ENCODE measurements around the gene EGLN2. TPM values are rescaled to one million over a fixed set of nuclear protein-coding genes. Genes with fewer than 3 reads are reported as not detected.
"Not testable (repeated sequence)": the region's sequence is repeated elsewhere in the genome, so short reads cannot be mapped to it uniquely, and the experiment has no call there.

The EGLN2 gene
- total and polyA plus RNA-seq, 2 donors (not counting 3 experiments of a cell fraction or from before 2014, with no cell fraction given) = 118 to 152 TPM

DNA sequence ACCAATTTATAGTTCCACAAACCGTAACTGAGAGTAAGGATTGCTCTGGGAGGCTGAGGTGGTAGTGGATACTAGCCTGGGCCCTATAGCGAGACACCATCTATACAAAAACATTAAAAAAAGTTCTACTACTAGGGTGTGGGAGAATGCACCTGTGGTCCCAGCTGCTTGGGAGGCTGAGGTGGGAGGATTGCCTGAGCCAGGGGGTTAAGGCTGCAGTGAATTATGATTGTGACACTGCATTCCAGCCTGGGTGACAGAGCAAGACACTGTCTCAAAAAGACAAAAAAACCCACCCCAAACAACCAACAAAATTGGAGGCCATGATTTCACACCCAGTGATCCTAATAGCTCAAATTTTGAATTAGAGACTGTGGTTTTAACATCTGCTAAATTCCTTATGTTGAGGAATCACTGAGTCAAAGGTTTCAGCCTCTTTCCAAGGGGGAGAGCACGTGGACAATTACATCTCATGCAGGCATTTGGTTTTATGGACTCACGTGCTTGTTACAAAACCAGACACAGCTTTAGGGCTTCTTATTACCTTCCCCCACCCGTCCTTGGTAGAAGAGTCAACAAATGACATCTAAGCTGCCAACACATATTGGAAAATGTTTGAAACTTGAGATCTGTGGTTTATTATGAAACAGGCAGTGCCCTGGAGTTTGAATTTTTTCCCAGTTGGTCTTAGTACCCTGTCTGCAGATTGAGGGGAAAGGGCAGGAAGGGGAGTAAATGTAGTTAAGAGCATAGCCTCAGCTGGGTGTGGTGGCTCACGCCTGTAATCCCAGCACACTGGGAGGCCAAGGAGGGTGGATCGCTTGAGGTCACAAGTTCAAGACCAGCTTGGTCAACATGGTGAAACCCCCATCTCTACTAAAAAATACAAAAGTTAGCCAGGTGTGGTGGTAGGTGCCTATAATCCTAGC is 32.8 kb downstream of the EGLN2 start:
- H2AFZ ChIP-seq (ENCODE audit: low read depth, low read length) = no peak overlapping the region
- peaks cover 0 to 5% of the 10 kb centered on the region in 2 experiments for H3K36me3 ChIP-seq (ENCODE audit: control insufficient read depth in 2 of 2, extremely low read depth in 1 of 2, insufficient read depth in 2 of 2, low read length in 2 of 2)
- H3K4me3 ChIP-seq (replicated peaks in 1 of 3; ENCODE audit: insufficient read depth in 1 of 3, low read depth in 1 of 3, low read length in 3 of 3) = no peak overlapping the region
- no peak overlapping the region for H3K27ac ChIP-seq (ENCODE audit: insufficient read depth, low read depth, low read length)
- DNase-seq (ENCODE audit: low read depth, low spot score) (no peak), FAIRE-seq (no peak)
- no peak overlapping the region for H3K9ac ChIP-seq (replicated peaks; ENCODE audit: extremely low read depth, insufficient read depth, low read length)
- POLR2A ChIA-PET = no interaction called here
- CTCF ChIA-PET = interaction anchor here (0.9 kb wide), 1 partner anchor 12 kb away, joined by 4 read pairs; no protein-coding TSS in a partner anchor
- TF ChIP-seq EZH2 (IDR thresholded peaks at IDR 0.05; ENCODE audit: borderline replicate concordance, low read depth, low read length, severe bottlenecking) (no peak), GATA2 (IDR thresholded peaks at IDR 0.05; ENCODE audit: insufficient read depth, insufficient read length, low read depth, low read length) (no peak), POLR2AphosphoS5 (IDR thresholded peaks at IDR 0.05; ENCODE audit: insufficient read depth, low read depth, low read length) (no peak), POLR2A (IDR thresholded peaks at IDR 0.05; ENCODE audit: low read depth, low read length) (no peak), FOS (IDR thresholded peaks at IDR 0.05; ENCODE audit: borderline replicate concordance, insufficient read depth, low read length) (no peak), MYC (IDR thresholded peaks at IDR 0.05; ENCODE audit: low read depth, low read length) (no peak), JUN (IDR thresholded peaks at IDR 0.05; ENCODE audit: borderline replicate concordance, insufficient read depth, insufficient read length, low read depth) (no peak)
- TF ChIP-seq, protein P1, sequence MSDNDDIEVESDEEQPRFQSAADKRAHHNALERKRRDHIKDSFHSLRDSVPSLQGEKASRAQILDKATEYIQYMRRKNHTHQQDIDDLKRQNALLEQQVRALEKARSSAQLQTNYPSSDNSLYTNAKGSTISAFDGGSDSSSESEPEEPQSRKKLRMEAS (IDR thresholded peaks at IDR 0.05; ENCODE audit: insufficient read depth, insufficient read length) = no peak
- TF ChIP-seq, protein P2, sequence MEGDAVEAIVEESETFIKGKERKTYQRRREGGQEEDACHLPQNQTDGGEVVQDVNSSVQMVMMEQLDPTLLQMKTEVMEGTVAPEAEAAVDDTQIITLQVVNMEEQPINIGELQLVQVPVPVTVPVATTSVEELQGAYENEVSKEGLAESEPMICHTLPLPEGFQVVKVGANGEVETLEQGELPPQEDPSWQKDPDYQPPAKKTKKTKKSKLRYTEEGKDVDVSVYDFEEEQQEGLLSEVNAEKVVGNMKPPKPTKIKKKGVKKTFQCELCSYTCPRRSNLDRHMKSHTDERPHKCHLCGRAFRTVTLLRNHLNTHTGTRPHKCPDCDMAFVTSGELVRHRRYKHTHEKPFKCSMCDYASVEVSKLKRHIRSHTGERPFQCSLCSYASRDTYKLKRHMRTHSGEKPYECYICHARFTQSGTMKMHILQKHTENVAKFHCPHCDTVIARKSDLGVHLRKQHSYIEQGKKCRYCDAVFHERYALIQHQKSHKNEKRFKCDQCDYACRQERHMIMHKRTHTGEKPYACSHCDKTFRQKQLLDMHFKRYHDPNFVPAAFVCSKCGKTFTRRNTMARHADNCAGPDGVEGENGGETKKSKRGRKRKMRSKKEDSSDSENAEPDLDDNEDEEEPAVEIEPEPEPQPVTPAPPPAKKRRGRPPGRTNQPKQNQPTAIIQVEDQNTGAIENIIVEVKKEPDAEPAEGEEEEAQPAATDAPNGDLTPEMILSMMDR (IDR thresholded peaks at IDR 0.05; ENCODE audit: extremely low read depth in 1 of 2, insufficient read depth in 1 of 2, low read depth in 1 of 2, low read length in 2 of 2) = no peak
- no peaks in the 10 kb centered on the region for H4K20me1 ChIP-seq (replicated peaks; ENCODE audit: control insufficient read depth, extremely low read depth, insufficient read depth, low read length)
- no peak overlapping the region for H3K4me2 ChIP-seq (ENCODE audit: insufficient read depth, low read length)
- BruUV-seq (replicated peaks) = no TSS peak
- H3K9me1 ChIP-seq (replicated peaks; ENCODE audit: control insufficient read depth, extremely low read depth, insufficient read depth, low read length) = no peaks in the 10 kb centered on the region
- dilution Hi-C loops (cut with MboI; ENCODE audit: extremely low pct_ligation_motif_present, low sequenced_read_pairs) = no loop called here
- H3K4me1 ChIP-seq (ENCODE audit: control insufficient read depth, extremely low read depth, insufficient read depth, low read length) = no peaks in the 10 kb centered on the region
- no peaks in the 10 kb centered on the region for H3K79me2 ChIP-seq (ENCODE audit: control insufficient read depth, insufficient read depth, low read length)
- intact Hi-C loops (cut with micrococcal nuclease) = no loop called here
- no peaks in the 10 kb centered on the region for H3K27me3 ChIP-seq (ENCODE audit: control insufficient read depth in 2 of 2, insufficient read depth in 2 of 2, low read length in 2 of 2)
- H3K9me3 ChIP-seq (replicated peaks; ENCODE audit: control insufficient read depth, insufficient read depth, low read length) = no peaks in the 10 kb centered on the region

DNA sequence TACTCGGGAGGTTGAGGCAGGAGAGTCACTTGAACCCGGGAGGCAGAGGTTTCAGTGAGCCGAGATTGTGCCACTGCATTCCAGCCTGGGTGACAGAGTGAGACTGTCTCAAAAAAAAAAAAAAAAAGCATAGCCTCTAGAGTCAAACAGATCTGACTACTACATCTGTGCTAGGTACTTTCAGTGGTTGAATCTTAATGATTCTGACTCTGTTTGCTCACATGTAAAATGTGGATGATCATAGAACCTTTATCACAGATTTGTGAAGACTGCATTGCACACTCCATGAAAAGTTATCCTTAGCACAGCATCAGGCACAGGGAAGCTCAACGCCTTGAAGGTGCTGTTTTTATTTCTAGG is 33.4 kb downstream of the EGLN2 start:
- FAIRE-seq; CTCF ChIA-PET; H3K4me1 ChIP-seq (ENCODE audit: control insufficient read depth, extremely low read depth, insufficient read depth, low read length); H3K27ac ChIP-seq (ENCODE audit: insufficient read depth, low read depth, low read length); dilution Hi-C loops (cut with MboI; ENCODE audit: extremely low pct_ligation_motif_present, low sequenced_read_pairs); H4K20me1 ChIP-seq (replicated peaks; ENCODE audit: control insufficient read depth, extremely low read depth, insufficient read depth, low read length); H3K9me3 ChIP-seq (replicated peaks; ENCODE audit: control insufficient read depth, insufficient read depth, low read length); H3K79me2 ChIP-seq (ENCODE audit: control insufficient read depth, insufficient read depth, low read length); H3K4me2 ChIP-seq (ENCODE audit: insufficient read depth, low read length); H3K9me1 ChIP-seq (replicated peaks; ENCODE audit: control insufficient read depth, extremely low read depth, insufficient read depth, low read length); H3K9ac ChIP-seq (replicated peaks; ENCODE audit: extremely low read depth, insufficient read depth, low read length); intact Hi-C loops (cut with micrococcal nuclease); H3K36me3 ChIP-seq (ENCODE audit: control insufficient read depth in 2 of 2, extremely low read depth in 1 of 2, insufficient read depth in 2 of 2, low read length in 2 of 2); BruUV-seq (replicated peaks); H3K4me3 ChIP-seq (replicated peaks in 1 of 3; ENCODE audit: insufficient read depth in 1 of 3, low read depth in 1 of 3, low read length in 3 of 3); H2AFZ ChIP-seq (ENCODE audit: low read depth, low read length); H3K27me3 ChIP-seq (ENCODE audit: control insufficient read depth in 2 of 2, insufficient read depth in 2 of 2, low read length in 2 of 2); DNase-seq (ENCODE audit: low read depth, low spot score); POLR2A ChIA-PET: not testable (repeated sequence)

Data from endothelial cell of umbilical vein (primary cell).